Glutamatergic neuron (in vitro differentiated cells): Measurements from ENCODE around the gene TARDBP. TPM values are rescaled to one million over a fixed set of nuclear protein-coding genes. Genes with fewer than 3 reads are reported as not detected.
"Not testable (repeated sequence)": the region's sequence is repeated elsewhere in the genome, so short reads cannot be mapped to it uniquely, and the experiment has no call there.

Experiments used
- DNase-seq: peaks from one replicate; pipeline ENCODE4 v3.0.0; 2022
- H3K27ac Mint-ChIP-seq: one replicate; pipeline ENCODE4 v1.8.0; 2020; ENCODE audit warnings: mild to moderate bottlenecking, mixed read lengths, inconsistent platforms; ENCODE audit not compliant: unreplicated experiment
- H3K27me3 Mint-ChIP-seq: one replicate; pipeline ENCODE4 v1.8.0; 2020; ENCODE audit warnings: mild to moderate bottlenecking, moderate library complexity, mixed read lengths, inconsistent platforms; ENCODE audit not compliant: unreplicated experiment
- H3K36me3 Mint-ChIP-seq: one replicate; pipeline ENCODE4 v1.8.0; 2020; ENCODE audit warnings: mild to moderate bottlenecking, mixed read lengths, inconsistent platforms; ENCODE audit not compliant: unreplicated experiment
- H3K4me1 Mint-ChIP-seq: one replicate; pipeline ENCODE4 v1.8.0; 2020; ENCODE audit warnings: mild to moderate bottlenecking, low read depth, mixed read lengths, inconsistent platforms; ENCODE audit not compliant: unreplicated experiment
- H3K4me3 Mint-ChIP-seq: one replicate; pipeline ENCODE4 v1.8.0; 2020; ENCODE audit warnings: mild to moderate bottlenecking, mixed read lengths, inconsistent platforms; ENCODE audit not compliant: unreplicated experiment
- H3K9me3 Mint-ChIP-seq: one replicate; pipeline ENCODE4 v1.8.0; 2020; ENCODE audit warnings: mild to moderate bottlenecking, moderate library complexity, mixed read lengths, inconsistent platforms; ENCODE audit not compliant: unreplicated experiment
- total RNA-seq: library from RNA; stranded (reverse); fragmentation: NEBNext Ultra II Directional; extraction: Animal tissue kit (Norgen Biotek cat#: 25700); gene quantifications from one replicate; pipeline ENCODE4 v1.2.1, GENCODE V29; 2021; ENCODE audit not compliant: unreplicated experiment
- TF ChIP-seq, protein P1 (sequence below): fragments of 200-600 bp; sonication (generic); IDR thresholded peaks from one replicate; pipeline ENCODE4 v1.5.0; 2021; ENCODE audit not compliant: partially characterized antibody, unreplicated experiment

TARDBP gene
- total RNA-seq, 1 donor from 2014 or later, result 161 TPM

DNA sequence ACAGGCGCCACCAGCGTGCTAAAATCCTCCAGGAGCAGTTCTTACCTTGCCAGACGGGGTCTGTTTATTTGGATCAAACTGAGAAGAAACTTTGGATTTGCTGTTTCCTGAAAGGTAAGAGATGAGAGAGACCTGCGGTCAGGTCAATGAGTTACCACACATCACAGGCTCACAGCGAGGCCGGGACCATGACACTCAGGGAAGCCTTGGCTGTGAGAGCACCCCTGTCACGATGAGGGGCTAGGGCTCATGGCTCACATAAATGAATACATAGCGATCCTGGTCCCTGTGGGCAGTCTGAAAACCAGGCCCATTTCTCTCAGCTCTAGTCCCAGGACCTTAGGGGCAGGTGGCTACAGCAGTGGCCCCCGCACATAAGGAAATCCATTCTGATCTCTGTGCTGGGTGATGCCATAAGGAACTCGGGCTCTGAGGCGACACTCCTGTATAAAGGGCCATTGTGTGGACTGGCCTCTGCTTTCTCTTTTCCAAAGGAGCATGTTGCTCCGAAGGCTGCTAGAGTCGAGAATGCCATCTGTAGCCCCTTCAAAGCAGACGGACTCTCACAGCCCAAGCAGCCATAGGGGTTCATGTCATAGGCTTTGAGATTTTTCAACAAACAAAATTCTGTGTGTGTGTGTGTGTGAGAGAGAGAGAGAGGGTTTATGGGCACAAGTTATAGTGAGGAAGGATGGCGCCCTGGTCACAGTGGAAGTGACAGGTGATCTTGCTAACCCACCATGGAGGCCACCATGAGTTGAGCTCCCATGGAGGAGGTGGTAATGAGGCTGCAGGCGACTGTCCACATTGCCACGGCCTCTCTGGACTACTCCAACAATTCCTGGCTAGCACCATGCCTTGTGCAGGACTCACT, 56.4 kb downstream of the TARDBP start:
- Mint-ChIP-seq H3K36me3 (peaks cover 7% of the 10 kb centered on the region), H3K27me3 (peaks cover 13% of the 10 kb centered on the region), H3K27ac (peak overlapping the region; percentile 93), H3K4me1 (peaks cover 26% of the 10 kb centered on the region), H3K4me3 (no peak overlapping the region), H3K9me3 (peaks cover 11% of the 10 kb centered on the region)
- TF ChIP-seq, protein P1, sequence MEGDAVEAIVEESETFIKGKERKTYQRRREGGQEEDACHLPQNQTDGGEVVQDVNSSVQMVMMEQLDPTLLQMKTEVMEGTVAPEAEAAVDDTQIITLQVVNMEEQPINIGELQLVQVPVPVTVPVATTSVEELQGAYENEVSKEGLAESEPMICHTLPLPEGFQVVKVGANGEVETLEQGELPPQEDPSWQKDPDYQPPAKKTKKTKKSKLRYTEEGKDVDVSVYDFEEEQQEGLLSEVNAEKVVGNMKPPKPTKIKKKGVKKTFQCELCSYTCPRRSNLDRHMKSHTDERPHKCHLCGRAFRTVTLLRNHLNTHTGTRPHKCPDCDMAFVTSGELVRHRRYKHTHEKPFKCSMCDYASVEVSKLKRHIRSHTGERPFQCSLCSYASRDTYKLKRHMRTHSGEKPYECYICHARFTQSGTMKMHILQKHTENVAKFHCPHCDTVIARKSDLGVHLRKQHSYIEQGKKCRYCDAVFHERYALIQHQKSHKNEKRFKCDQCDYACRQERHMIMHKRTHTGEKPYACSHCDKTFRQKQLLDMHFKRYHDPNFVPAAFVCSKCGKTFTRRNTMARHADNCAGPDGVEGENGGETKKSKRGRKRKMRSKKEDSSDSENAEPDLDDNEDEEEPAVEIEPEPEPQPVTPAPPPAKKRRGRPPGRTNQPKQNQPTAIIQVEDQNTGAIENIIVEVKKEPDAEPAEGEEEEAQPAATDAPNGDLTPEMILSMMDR, result no peak
- no peak for DNase-seq

DNA sequence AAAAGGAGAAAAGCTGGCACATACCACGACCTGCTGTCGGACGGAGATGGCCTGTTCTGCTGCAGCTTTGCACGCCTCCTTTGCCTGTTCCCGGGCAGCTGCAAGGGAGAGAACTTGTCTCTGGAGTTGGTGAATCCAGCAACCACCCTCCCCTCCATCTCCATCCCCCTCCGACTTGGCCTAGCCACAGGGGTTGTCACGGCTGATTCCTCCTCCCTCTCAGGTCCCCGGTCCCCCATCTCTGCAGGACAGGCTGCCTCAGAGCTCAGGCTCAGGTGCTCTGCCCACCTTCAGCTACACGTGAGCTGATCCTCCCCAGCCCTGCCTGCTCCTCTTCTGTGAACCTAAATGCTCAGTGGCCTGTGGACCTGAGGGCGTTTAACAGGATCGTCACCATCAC, 58.4 kb downstream of the TARDBP start:
- H3K27ac Mint-ChIP-seq, result peak overlapping the region; percentile 97
- H3K4me1 Mint-ChIP-seq, result peaks cover 26% of the 10 kb centered on the region
- H3K36me3 Mint-ChIP-seq, result peaks cover 7% of the 10 kb centered on the region
- TF ChIP-seq, protein P1, result no peak
- no peak for DNase-seq
- peak overlapping the region; percentile 76 for H3K4me3 Mint-ChIP-seq
- peaks cover 11% of the 10 kb centered on the region for H3K9me3 Mint-ChIP-seq
- H3K27me3 Mint-ChIP-seq, result peaks cover 13% of the 10 kb centered on the region

DNA sequence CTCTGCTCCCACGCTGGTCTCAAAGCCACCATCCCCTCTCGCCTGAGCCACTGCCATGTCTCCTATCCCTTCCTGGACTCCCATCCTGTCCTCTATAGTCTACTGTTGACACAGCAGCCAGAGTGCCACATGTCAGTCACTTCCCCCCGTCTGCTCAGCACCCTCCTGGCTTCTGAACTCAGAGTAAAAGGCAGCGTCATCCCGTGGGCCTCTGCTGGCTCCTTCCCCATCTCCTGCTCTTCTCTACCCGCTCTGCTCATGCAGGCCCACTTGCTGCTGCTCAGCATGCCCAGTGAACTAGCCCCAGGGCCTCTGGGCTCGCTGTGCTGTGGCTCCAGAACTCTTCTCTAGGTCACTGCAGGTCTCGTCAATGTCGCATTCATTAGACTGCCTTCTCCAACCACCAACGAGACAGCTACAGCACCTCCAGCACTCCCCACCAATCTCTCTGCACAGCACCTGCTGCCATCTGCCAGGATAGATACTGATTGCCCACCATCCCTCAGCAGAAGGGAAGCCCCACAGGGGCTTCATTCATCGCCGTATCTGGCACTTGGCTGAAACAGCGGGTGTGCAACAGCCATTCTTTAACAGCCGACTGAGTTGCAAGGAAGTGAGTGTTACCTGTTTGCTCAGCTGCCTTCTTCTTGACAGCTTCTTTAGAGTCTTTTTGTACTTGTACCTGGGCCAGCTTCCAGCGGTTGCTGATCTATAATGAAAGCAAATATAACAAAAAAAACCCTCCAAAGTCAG, 59.2 kb downstream of the TARDBP start:
- H3K27me3 Mint-ChIP-seq, result peaks cover 16% of the 10 kb centered on the region
- H3K36me3 Mint-ChIP-seq, result peaks cover 7% of the 10 kb centered on the region
- peaks cover 11% of the 10 kb centered on the region for H3K9me3 Mint-ChIP-seq
- peaks cover 26% of the 10 kb centered on the region for H3K4me1 Mint-ChIP-seq
- H3K27ac Mint-ChIP-seq, result peak overlapping the region; percentile 97
- DNase-seq, result peak; percentile 66
- TF ChIP-seq, protein P1, result no peak
- H3K4me3 Mint-ChIP-seq, result peak overlapping the region; percentile 76

DNA sequence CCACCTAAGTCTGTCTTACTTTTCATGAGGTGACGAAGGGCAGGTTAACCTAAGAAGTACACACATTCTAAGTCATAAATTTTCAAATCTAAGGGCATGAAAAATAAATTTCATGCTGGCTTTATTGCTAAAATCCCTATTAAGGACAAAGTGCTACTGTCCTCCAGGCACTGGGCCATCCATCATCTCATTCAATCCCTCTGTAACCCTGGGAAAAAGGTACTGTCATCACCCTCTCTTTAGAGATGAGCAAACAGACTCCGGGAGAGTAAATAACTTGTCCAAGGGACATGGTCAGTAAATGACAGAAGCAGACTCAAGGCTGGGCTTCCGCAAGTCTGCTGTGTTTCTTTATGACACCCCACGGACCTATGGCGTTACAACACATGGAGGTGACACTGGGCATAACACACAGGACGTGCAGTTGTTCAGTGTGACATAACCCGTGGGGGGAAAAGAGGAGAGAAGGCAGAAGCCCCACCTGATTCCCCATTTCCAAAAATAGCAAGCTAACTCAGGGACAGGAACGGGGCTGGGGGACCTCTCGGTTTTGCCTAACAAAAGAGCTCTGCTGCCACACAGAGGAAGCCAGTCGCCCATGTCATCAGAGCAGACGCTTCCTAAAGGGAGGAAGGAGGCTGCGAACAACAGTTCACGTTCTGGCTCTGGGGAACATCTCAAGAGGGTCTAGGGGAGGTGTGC, 59.9 kb downstream of the TARDBP start:
- H3K27me3 Mint-ChIP-seq, result peaks cover 16% of the 10 kb centered on the region
- H3K36me3 Mint-ChIP-seq, result peaks cover 7% of the 10 kb centered on the region
- TF ChIP-seq, protein P1, result no peak
- peaks cover 26% of the 10 kb centered on the region for H3K4me1 Mint-ChIP-seq
- H3K9me3 Mint-ChIP-seq, result peaks cover 11% of the 10 kb centered on the region
- DNase-seq, result peak; percentile 48
- peak overlapping the region; percentile 76 for H3K4me3 Mint-ChIP-seq
- peak overlapping the region; percentile 83 for H3K27ac Mint-ChIP-seq

DNA sequence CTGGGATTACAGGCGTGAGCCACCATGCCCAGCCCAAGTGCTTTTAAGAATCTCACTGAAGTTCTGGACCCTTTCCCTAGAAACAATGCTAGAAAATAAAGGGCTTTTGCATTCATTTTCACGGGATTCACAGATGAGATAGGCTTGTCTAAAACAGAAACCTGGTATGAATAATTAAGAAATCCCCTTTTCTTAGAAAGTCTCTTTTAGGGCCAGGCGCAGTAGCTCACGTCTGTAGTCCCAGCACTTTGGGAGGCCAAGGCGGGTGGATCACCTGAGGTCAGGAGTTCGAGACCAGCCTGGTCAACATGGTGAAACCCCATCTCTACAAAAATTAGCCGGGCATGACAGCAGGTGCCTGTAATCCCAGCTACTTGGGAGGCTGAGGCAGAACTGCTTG, 60.9 kb downstream of the TARDBP start:
- H3K4me3 Mint-ChIP-seq, DNase-seq, H3K36me3 Mint-ChIP-seq, H3K27ac Mint-ChIP-seq: not testable (repeated sequence)
- peaks cover 11% of the 10 kb centered on the region for H3K9me3 Mint-ChIP-seq
- peaks cover 26% of the 10 kb centered on the region for H3K4me1 Mint-ChIP-seq
- H3K27me3 Mint-ChIP-seq, result peaks cover 16% of the 10 kb centered on the region
